ENCODE data around the gene VKORC1L1. TPM values are rescaled to one million over a fixed set of nuclear protein-coding genes. Genes with fewer than 3 reads are reported as not detected.

Gene VKORC1L1
- total RNA-seq, 1 experiment from 2014 or later: 29.4 TPM

- DNase-seq: no peak
- WGBS (ENCODE audit: extremely low coverage, insufficient read length, low lambda C conversion rate): no CpG with 5 or more reads among the region's 9 CpGs
Observed at GRCh38 chr7:65951837-65952578, 79.1 kb downstream of the VKORC1L1 start.

More at GRCh38 chr7:65951837-65952578, 79.1 kb downstream of the VKORC1L1 start:
- Histone ChIP-seq H2BK5ac (ENCODE audit: insufficient read length, low read length) (no peak overlapping the region), H3K23ac (ENCODE audit: insufficient read length, low read depth, low read length) (no peak overlapping the region), H3K4me2 (ENCODE audit: insufficient read depth, insufficient read length, low read length) (no peak overlapping the region), H2AK5ac (ENCODE audit: insufficient read length, low read length) (no peak overlapping the region), H4K5ac (ENCODE audit: insufficient read length, low read depth, low read length) (no peak overlapping the region), H3K79me2 (ENCODE audit: insufficient read depth, low read length) (no peaks in the 10 kb centered on the region), H2BK20ac (ENCODE audit: low read depth, low read length, poor library complexity, severe bottlenecking) (no peak overlapping the region), H4K91ac (ENCODE audit: insufficient read length, low read depth, low read length) (no peak overlapping the region), H3K18ac (ENCODE audit: insufficient read length, low read depth, low read length) (no peak overlapping the region), H2BK15ac (ENCODE audit: low read depth, low read length) (no peak overlapping the region), H4K8ac (replicated peaks; ENCODE audit: insufficient read length, low read depth, low read length) (no peak overlapping the region), H3K4ac (ENCODE audit: low read depth, low read length) (no peak overlapping the region), H3K23me2 (ENCODE audit: insufficient read length, low read depth, low read length, poor library complexity, severe bottlenecking) (no peaks in the 10 kb centered on the region), H3K56ac (ENCODE audit: insufficient read length, low read depth, low read length) (no peak overlapping the region), H2BK12ac (ENCODE audit: insufficient read length, low read depth, low read length) (no peak overlapping the region), H3K27me3 (ENCODE audit: insufficient read depth, low read length) (no peaks in the 10 kb centered on the region), H3K14ac (ENCODE audit: insufficient read depth, low read length) (no peak overlapping the region), H4K20me1 (ENCODE audit: control insufficient read depth, insufficient read depth, insufficient read length) (no peaks in the 10 kb centered on the region), H3K4me1 (ENCODE audit: insufficient read depth, low read length) (no peaks in the 10 kb centered on the region), H2AFZ (ENCODE audit: low read length) (no peak overlapping the region), H3K9ac (ENCODE audit: extremely low read depth, insufficient read length, low read length) (no peak overlapping the region), H3K9me3 (ENCODE audit: control insufficient read depth, low read depth, low read length) (no peaks in the 10 kb centered on the region), H3K79me1 (ENCODE audit: insufficient read depth, low read depth, low read length, poor library complexity, severe bottlenecking) (no peaks in the 10 kb centered on the region), H2BK120ac (ENCODE audit: low read depth, low read length, poor library complexity, severe bottlenecking) (no peak overlapping the region), H3T11ph (ENCODE audit: low read length) (no peak overlapping the region), H3K27ac (ENCODE audit: insufficient read length, low read depth, low read length) (no peak overlapping the region)
- Mint-ChIP-seq H3K4me1 (no peaks in the 10 kb centered on the region), H3K27me3 (ENCODE audit: low read depth) (no peaks in the 10 kb centered on the region), H3K27ac (no peak overlapping the region), H3K9me3 (no peaks in the 10 kb centered on the region), H3K36me3 (ENCODE audit: insufficient read depth in 1 of 3, low read depth in 3 of 3) (peaks cover 11 to 25% (median 23%) of the 10 kb centered on the region in 3 experiments; a peak in 6 of 7 replicates), H3K4me3 (no peak overlapping the region)
- no peak for TF ChIP-seq CTCF (conservative IDR thresholded peaks at IDR 0.05)

All from H9 (cell line).